HG02970 (cell line): ENCODE results near the gene TAOK1.
"Not testable (repeated sequence)": the region's sequence is repeated elsewhere in the genome, so short reads cannot be mapped to it uniquely, and the experiment has no call there.

Source experiments
- ATAC-seq: cut with Tn5 transposase; IDR thresholded peaks from one replicate; pipeline ENCODE4 v1.9.1; 2021; ENCODE audit warnings: mild to moderate bottlenecking, moderate library complexity, moderate number of reproducible peaks; ENCODE audit not compliant: unreplicated experiment, low FRiP score

TAOK1 gene

DNA sequence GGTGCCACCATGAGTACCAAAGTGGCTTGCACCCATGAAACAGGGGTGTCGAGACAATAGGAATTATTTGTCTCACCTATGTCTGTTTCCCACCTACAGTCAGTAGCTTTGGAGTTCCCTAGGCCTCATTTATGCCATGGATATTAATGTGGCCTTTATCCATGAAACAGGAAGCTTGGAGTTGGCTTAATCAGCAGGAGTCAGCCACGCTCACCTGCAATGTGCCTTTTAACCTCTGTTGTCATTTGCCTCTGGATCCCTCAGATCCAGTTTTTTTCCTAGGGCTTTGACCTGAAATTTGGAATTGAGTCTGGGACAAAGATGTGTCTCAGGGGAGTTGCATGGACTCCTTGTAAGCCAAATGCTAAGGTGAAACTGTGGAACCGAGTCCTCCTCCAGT is 44.4 kb downstream of the TAOK1 start:
- ATAC-seq = no peak

- ATAC-seq = no peak
Observed at GRCh38 chr17:29442451-29442850, 52.3 kb downstream of the TAOK1 start.

DNA sequence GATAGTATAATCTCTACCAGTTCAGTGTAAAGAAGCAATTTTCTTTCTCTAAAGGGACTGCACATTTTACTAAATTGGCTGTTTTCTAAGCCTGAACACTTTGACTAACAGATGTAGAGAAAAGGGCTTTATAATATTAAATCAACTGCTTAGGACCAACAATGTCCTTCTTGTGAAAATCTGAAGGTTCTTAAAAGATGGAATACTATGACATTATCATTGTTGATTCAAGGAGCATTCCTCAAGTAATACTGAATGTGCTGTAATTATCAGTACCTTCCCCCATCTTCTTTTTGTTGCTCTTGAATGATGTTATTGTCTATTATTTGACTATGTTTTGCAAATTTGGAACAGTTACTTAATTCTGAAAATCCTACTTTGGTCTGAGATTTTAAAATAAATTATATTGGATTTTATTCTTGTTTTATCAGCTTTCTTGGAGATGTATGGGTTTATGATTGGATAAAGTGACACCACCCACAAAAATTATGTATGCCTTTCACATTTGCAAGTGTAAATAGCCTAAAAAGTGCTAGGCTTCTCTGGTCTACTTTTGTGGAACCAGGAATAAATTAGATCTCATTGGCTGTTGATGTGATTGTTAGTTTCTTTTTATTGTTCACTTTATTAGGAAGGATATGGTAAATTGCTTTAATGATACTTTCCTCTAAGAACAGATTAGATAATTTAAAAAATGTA is 53.0 kb downstream of the TAOK1 start:
- ATAC-seq = no peak

DNA sequence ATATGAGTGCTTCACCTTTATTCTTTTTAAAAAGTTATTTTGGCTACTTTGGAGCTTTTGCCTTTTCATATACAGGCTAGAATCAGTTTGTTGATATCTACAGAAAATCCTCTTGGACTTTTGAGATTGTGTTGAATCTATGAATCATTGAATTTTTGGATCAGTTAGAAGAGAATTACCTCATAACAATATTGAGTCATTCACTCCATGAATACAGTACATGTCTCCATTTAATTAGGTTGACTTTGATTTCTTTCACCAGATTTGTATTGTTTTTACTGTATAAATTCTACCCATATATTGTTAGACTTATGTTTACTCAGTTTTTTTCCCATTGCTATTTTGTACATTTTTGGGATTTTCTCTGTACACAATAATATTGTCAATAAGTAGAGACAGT is 54.4 kb downstream of the TAOK1 start:
- no peak for ATAC-seq

GRCh38 chr17:29445844-29446243 is 55.7 kb downstream of the TAOK1 start:
- no peak for ATAC-seq

GRCh38 chr17:29449865-29450671 is 59.9 kb downstream of the TAOK1 start:
- ATAC-seq = no peak

DNA sequence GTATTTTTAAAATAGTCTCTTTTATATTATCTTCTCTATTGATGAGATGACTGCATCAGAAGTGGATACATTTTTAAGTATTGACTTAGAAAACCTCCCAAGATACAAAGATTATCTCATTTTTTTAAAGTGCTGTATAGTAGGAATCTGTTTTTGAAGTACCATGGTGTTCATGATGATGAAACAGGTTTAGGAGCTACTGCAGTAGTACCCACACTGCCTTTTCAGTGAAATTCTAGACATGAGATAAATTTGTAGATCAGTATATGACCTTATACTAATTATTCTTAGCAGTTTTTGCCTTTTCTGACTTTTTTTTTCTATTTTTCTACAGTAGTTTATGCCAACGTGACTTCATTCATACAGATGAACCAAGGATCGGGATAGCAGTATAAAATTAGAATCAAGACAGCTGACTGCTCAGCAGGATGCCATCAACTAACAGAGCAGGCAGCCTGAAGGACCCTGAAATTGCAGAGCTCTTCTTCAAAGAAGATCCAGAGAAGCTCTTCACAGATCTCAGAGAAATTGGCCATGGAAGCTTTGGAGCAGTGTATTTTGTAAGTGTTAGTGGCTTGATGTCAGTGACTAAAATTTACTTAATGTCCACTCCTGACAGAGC is 61.1 kb downstream of the TAOK1 start:
- ATAC-seq = no peak

DNA sequence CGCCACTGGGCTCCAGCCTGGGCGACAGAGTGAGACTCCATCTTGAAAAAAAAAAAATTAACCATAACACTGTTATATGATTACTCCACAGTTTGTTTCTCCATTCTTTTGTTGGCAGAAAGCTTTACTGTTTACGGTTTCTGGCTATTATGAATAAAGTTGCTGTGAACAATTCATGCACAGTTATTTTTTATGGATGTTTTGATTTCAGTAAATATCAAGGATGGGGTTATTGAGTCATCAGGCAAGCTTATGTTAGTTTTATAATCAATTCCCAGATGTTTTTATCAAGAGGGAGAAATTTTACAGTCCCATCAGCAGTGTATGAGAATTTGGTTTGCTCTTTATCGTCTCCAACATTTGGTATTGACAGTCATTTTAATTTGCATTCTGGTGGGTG is 67.9 kb downstream of the TAOK1 start:
- no peak for ATAC-seq

DNA sequence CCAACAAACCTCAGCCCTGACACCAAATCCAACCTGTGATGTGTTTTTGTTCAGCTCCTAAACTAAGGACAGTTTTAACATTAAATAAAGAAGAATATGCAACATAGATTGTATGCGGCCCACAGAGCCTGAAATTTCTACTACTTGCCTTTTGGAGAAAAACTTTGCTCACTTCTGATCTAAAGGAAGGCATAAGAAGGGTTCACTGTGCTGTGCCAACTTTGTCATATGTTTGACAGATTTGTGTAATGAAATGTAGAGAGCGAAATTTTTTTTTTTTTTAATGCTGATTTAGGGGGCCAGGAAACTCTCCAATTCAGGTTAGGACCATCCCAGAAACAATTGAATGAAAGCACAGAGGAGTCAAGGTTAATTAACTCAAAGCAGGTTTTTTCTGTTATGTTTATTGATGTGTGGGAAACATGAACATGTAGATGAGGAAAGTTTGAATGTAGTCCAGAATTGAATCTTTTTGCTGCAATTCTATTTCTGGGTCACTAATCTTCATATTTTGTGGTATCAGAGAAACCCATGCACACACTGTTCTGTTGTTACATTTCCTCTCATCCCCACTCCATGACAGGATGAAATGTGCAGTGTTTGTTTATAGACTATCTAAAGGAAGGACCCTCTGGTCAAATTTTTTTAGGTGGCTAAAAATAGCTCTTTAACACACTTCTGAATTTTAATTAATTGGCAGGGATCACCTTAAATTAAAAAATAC is 71.5 kb downstream of the TAOK1 start:
- no peak for ATAC-seq

DNA sequence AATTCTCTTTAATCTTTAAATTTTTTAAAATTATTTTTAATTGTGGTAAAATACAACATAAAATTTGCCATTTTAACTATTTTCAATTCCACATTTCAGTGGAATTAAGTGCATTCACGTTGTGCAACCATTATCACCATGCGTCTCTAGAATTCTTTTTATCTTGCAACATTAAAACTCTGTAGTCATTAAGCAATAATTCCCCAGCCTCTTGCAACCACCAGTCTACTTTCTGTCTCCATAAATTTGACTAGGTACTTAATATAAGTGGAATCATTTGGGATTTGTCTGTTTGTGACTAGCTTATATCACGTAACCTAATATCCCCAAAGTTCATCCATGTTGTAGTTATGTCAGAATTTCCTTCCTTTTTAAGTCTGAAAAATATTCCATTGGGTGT is 79.1 kb downstream of the TAOK1 start:
- no peak for ATAC-seq

DNA sequence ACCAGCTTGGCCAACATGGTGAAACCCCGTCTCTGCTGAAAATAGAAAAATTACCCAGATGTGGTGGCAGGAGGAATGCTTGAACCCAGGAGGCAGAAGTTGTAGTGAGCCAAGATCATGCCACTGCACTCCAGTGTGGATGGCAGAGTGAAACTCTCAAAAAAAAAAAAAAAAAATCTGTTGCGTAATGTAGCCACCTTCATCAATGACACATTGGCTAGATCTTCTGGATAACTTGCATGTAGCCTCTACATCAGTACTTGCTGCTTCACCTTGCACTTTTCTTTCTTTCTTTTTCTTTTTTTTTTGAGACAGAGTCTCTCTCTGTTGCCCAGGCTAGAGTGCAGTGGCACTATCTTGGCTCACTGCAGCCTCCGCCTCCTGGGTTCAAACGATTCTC is 83.3 kb downstream of the TAOK1 start:
- not testable (repeated sequence) for ATAC-seq

DNA sequence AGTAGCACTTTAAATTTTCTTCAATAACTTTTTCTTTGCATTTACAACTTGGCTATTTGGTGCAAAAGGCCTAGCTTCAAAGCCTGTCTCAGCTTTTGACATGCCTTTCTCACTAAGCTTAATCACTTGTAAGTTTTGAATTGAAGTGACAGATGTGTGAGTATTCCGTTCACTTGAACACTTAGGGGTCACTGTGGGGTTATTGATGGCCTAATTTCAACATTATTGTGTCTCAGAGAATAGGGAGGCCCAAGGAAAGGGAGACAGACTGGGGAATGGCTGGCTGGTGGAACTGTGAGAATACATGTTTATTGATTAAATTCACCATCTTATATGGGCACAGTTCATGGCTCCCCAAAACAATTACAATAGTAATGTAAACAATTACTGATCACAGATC is 84.1 kb downstream of the TAOK1 start:
- ATAC-seq = no peak

- ATAC-seq = no peak
Observed at GRCh38 chr17:29475891-29476290, 85.7 kb downstream of the TAOK1 start.

DNA sequence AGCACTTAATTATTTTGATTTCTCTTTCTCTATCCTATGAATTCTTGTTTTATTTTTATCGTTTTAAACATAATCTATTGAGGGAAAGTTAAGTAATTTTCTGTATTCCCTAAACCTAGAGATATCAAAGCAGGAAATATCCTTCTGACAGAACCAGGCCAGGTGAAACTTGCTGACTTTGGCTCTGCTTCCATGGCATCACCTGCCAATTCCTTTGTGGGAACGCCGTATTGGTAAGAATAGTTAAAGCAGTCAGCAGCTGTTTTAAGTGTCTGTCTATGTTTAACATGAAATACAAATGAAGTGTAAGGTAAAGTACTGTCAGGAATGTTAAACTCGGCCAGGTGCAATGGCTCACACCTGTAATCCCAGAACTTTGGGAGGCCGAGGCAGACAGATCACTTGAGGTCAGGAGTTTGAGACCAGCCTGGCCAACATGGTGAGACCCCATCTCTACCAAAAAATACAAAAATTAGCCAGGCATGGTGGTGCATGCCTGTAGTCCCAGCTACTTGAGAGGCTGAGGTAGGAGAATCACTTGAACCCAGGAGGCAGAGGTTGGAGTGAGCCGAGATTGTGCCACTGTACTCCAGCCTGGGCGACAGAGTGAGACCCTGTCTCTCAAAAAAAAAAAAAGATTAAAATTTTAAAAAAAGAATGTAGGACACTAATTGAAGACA is 90.2 kb downstream of the TAOK1 start:
- ATAC-seq = not testable (repeated sequence)

GRCh38 chr17:29483503-29483902 is 93.3 kb downstream of the TAOK1 start:
- ATAC-seq = no peak

DNA sequence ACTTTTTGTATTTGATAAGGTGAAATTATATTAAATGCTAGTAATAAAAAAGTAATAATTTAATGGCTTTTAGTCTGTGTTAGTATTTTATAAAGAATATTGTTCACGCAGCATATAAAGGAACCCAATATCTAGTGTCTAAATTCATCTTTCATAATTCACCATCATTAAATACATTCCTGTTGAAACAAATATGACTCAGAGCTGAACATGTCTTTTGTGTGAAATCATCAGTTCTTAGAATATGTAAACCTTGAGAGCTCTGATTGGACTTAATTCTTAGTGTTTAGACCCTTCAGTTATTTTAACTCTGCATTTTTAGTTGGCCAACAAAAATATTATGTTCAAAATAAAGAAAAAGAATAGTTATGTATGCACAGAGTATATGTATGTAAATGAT is 104.8 kb downstream of the TAOK1 start:
- ATAC-seq = no peak

- ATAC-seq = no peak
Observed at GRCh38 chr17:29504711-29505110, 114.5 kb downstream of the TAOK1 start.

- ATAC-seq = no peak
Observed at GRCh38 chr17:29505836-29506235, 115.7 kb downstream of the TAOK1 start.

DNA sequence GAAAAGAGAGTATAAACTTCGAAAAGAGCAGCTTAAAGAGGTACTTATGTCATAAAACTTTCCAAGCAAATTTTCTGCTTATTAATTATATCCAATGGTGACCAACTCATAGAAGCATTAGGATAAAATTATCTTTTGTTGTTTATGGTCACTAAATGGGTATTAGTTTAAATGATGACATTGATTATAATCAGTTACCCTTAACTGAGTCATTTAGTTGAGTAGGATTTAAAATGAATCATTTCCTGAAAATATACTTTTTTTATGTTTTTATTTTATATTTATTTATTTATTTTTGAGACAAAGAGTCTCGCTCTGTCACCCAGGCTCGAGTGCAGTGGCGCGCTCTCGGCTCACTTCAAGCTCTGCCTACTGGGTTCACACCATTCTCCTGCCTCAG is 120.8 kb downstream of the TAOK1 start:
- ATAC-seq = no peak

DNA sequence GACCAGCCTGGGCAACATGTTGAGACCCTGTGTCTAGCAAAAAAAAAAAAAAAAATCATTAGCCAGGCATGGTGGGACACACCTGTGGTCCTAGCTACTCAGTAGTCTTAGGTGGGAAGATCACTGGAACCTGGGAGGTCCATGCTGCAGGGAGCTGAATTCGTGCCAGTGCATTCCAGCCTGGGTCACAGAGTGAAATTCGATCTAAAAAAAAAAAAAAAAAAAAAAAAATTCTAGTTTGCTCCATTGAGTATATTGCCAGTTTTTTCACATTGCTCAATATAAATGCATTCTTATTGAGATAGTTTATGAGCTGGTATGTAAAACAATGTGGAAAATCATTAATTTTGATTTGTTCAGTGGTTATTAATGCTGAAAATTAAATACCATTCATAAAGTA is 124.6 kb downstream of the TAOK1 start:
- ATAC-seq = no peak
